GM18519 (cell line): Measurements from ENCODE around the gene VTN.
"Not testable (repeated sequence)": the region's sequence is repeated elsewhere in the genome, so short reads cannot be mapped to it uniquely, and the experiment has no call there.

Experiments used
- ATAC-seq: cut with Tn5 transposase; IDR thresholded peaks from one replicate; pipeline ENCODE4 v1.9.1; 2021; ENCODE audit warnings: mild to moderate bottlenecking, moderate library complexity; ENCODE audit not compliant: unreplicated experiment, low FRiP score

The VTN gene

GRCh38 chr17:28345419-28346198 lies 24.5 kb downstream of the VTN start:
- ATAC-seq = no peak

GRCh38 chr17:28344435-28344901 lies 25.6 kb downstream of the VTN start:
- no peak for ATAC-seq

GRCh38 chr17:28344011-28344410 lies 26.1 kb downstream of the VTN start:
- ATAC-seq = no peak

GRCh38 chr17:28343491-28343932 lies 26.6 kb downstream of the VTN start:
- ATAC-seq = no peak

- ATAC-seq = no peak
Observed at GRCh38 chr17:28342313-28342712, 27.8 kb downstream of the VTN start.

GRCh38 chr17:28341516-28341915 lies 28.6 kb downstream of the VTN start:
- ATAC-seq = no peak

GRCh38 chr17:28340374-28340773 lies 29.7 kb downstream of the VTN start:
- ATAC-seq = no peak

GRCh38 chr17:28339431-28339830 lies 30.7 kb downstream of the VTN start:
- ATAC-seq = no peak

GRCh38 chr17:28338769-28339212 lies 31.3 kb downstream of the VTN start:
- not testable (repeated sequence) for ATAC-seq

GRCh38 chr17:28338056-28338768 lies 31.9 kb downstream of the VTN start:
- ATAC-seq = no peak

- no peak for ATAC-seq
Observed at GRCh38 chr17:28335959-28336871, 33.9 kb downstream of the VTN start.

- peak; percentile 94 for ATAC-seq
Observed at GRCh38 chr17:28335201-28335958, 34.7 kb downstream of the VTN start, which contains the start of the genes IFT20 and TNFAIP1. TSS of gene IFT20 (minus strand) at chr17:28335472. CDS start at chr17:28331985, 3,487 bp downstream. TSS of gene TNFAIP1 (plus strand) at chr17:28335761. CDS start at chr17:28339522, 3,761 bp downstream.

- no peak for ATAC-seq
Observed at GRCh38 chr17:28334666-28335200, 35.4 kb downstream of the VTN start.

GRCh38 chr17:28334171-28334570 lies 35.9 kb downstream of the VTN start:
- no peak for ATAC-seq

GRCh38 chr17:28333083-28333746 lies 36.9 kb downstream of the VTN start:
- no peak for ATAC-seq

- no peak for ATAC-seq
Observed at GRCh38 chr17:28331891-28332420, 38.2 kb downstream of the VTN start.

- no peak for ATAC-seq
Observed at GRCh38 chr17:28330671-28331070, 39.4 kb downstream of the VTN start.

GRCh38 chr17:28328325-28328724 lies 41.8 kb downstream of the VTN start:
- no peak for ATAC-seq

- no peak for ATAC-seq
Observed at GRCh38 chr17:28327709-28328108, 42.4 kb downstream of the VTN start.
